Sigmoid colon (tissue), 4 donors: ENCODE measurements around the gene KRT78.

Experiments used
- EP300 ChIP-seq, 4 donors: sonication (generic); formaldehyde crosslinking; IDR thresholded peaks; one replicate each; pipeline ENCODE4 v1.6.1; 2017; ENCODE audit warnings: antibody characterized with exemption in 4 of 4
- POLR2A ChIP-seq, 2 donors: fragments of 450-650 bp; IDR thresholded peaks; one replicate each; pipeline ENCODE4 v1.6.1; 2016; ENCODE audit warnings: antibody characterized with exemption in 2 of 2, mild to moderate bottlenecking in 2 of 2, moderate library complexity in 2 of 2
- POLR2AphosphoS5 ChIP-seq, 4 donors: sonication (generic); formaldehyde crosslinking; IDR thresholded peaks; one replicate each; pipeline ENCODE4 v1.6.1; 2017; ENCODE audit warnings: antibody characterized with exemption in 4 of 4
- TF ChIP-seq, protein P1 (sequence below), 4 experiments: fragments of 450-650 bp in 3 of 4; fragments of 200-600 bp in 1 of 4; IDR thresholded peaks; one replicate each; pipeline ENCODE4 v1.5.1; 2016 to 2019; ENCODE audit warnings: antibody characterized with exemption in 4 of 4, mild to moderate bottlenecking in 3 of 4, moderate library complexity in 2 of 4

DNA sequence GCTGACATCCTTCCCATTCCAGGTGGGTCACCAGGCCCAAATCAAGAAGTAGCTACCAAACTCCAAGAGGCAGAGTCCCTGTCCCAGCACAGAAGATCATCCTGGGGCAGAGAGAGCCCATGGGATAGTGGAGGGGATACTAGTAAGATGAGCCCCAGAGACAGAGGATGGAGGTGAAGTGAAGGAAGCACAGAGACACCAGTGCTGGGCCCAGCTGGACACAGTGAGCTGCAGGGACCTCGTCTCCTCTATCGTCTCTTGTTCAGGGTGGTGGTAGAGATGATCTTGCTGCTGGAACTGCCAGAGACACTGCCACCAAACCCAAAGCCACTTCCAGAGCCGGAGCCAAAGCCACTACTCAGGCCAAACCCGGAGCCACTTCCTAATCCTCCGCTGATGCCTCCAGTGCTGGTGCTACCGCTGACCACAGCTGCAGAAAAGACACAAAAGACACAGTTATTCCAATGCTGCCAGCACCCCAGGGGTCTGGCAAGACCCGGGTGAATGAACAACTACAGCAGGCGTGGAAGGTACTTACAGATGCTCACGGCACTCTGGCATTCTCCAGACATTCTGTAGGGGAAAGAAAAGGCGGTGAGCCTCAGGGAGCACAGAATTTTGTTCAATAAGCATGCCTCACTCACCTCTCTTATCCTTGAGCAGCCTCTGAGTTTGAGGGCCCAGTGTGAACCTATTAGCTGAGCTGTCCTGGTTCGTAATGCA, 41.8 kb downstream of the KRT78 start:
- TF ChIP-seq, protein P1, sequence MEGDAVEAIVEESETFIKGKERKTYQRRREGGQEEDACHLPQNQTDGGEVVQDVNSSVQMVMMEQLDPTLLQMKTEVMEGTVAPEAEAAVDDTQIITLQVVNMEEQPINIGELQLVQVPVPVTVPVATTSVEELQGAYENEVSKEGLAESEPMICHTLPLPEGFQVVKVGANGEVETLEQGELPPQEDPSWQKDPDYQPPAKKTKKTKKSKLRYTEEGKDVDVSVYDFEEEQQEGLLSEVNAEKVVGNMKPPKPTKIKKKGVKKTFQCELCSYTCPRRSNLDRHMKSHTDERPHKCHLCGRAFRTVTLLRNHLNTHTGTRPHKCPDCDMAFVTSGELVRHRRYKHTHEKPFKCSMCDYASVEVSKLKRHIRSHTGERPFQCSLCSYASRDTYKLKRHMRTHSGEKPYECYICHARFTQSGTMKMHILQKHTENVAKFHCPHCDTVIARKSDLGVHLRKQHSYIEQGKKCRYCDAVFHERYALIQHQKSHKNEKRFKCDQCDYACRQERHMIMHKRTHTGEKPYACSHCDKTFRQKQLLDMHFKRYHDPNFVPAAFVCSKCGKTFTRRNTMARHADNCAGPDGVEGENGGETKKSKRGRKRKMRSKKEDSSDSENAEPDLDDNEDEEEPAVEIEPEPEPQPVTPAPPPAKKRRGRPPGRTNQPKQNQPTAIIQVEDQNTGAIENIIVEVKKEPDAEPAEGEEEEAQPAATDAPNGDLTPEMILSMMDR (IDR thresholded peaks at IDR 0.05): no peak
- no peak for TF ChIP-seq POLR2A (IDR thresholded peaks at IDR 0.05)
- no peak for TF ChIP-seq EP300 (IDR thresholded peaks at IDR 0.05)
- TF ChIP-seq POLR2AphosphoS5 (IDR thresholded peaks at IDR 0.05): no peak
